ENCODE results near the gene EID3.
"Not testable (repeated sequence)": the region's sequence is repeated elsewhere in the genome, so short reads cannot be mapped to it uniquely, and the experiment has no call there.

Gene EID3

GRCh38 chr12:104328790-104329189 is 25.3 kb downstream of the EID3 start:
- Histone ChIP-seq H3K9me3 (ENCODE audit: control insufficient read depth, insufficient read depth, low read depth, low read length) (no peaks in the 10 kb centered on the region), H3K27ac (ENCODE audit: low read depth, low read length) (no peak overlapping the region), H3K9ac (ENCODE audit: low read length) (no peak overlapping the region), H3K36me3 (ENCODE audit: control insufficient read depth, insufficient read depth, low read length) (peaks cover 80% of the 10 kb centered on the region), H3K4me3 (ENCODE audit: low read depth, low read length) (no peak overlapping the region), H3K27me3 (ENCODE audit: control insufficient read depth, insufficient read depth, low read length) (no peaks in the 10 kb centered on the region), H3K4me1 (ENCODE audit: control insufficient read depth, insufficient read depth, low read length) (no peaks in the 10 kb centered on the region)

- Histone ChIP-seq H3K9ac (ENCODE audit: low read length) (no peak overlapping the region), H3K36me3 (ENCODE audit: control insufficient read depth, insufficient read depth, low read length) (peaks cover 84% of the 10 kb centered on the region), H3K4me1 (ENCODE audit: control insufficient read depth, insufficient read depth, low read length) (no peaks in the 10 kb centered on the region), H3K9me3 (ENCODE audit: control insufficient read depth, insufficient read depth, low read depth, low read length) (no peaks in the 10 kb centered on the region), H3K27me3 (ENCODE audit: control insufficient read depth, insufficient read depth, low read length) (no peaks in the 10 kb centered on the region), H3K4me3 (ENCODE audit: low read depth, low read length) (no peak overlapping the region), H3K27ac (ENCODE audit: low read depth, low read length) (no peak overlapping the region)
Measured at GRCh38 chr12:104329707-104330532, 26.4 kb downstream of the EID3 start.

GRCh38 chr12:104331376-104331775 is 27.8 kb downstream of the EID3 start:
- Histone ChIP-seq H3K27me3 (ENCODE audit: control insufficient read depth, insufficient read depth, low read length) (no peaks in the 10 kb centered on the region), H3K9ac (ENCODE audit: low read length) (no peak overlapping the region), H3K27ac (ENCODE audit: low read depth, low read length) (no peak overlapping the region), H3K36me3 (ENCODE audit: control insufficient read depth, insufficient read depth, low read length) (peaks cover 83% of the 10 kb centered on the region), H3K4me3 (ENCODE audit: low read depth, low read length) (no peak overlapping the region), H3K9me3 (ENCODE audit: control insufficient read depth, insufficient read depth, low read depth, low read length) (no peaks in the 10 kb centered on the region), H3K4me1 (ENCODE audit: control insufficient read depth, insufficient read depth, low read length) (no peaks in the 10 kb centered on the region)

- H3K27ac ChIP-seq (ENCODE audit: low read depth, low read length); H3K4me3 ChIP-seq (ENCODE audit: low read depth, low read length); H3K4me1 ChIP-seq (ENCODE audit: control insufficient read depth, insufficient read depth, low read length); H3K9ac ChIP-seq (ENCODE audit: low read length); H3K27me3 ChIP-seq (ENCODE audit: control insufficient read depth, insufficient read depth, low read length); H3K9me3 ChIP-seq (ENCODE audit: control insufficient read depth, insufficient read depth, low read depth, low read length): not testable (repeated sequence)
- peaks cover 82% of the 10 kb centered on the region for H3K36me3 ChIP-seq (ENCODE audit: control insufficient read depth, insufficient read depth, low read length)
Measured at GRCh38 chr12:104332273-104332672, 28.7 kb downstream of the EID3 start.

- Histone ChIP-seq H3K27me3 (ENCODE audit: control insufficient read depth, insufficient read depth, low read length) (no peaks in the 10 kb centered on the region), H3K9ac (ENCODE audit: low read length) (no peak overlapping the region), H3K4me1 (ENCODE audit: control insufficient read depth, insufficient read depth, low read length) (no peaks in the 10 kb centered on the region), H3K9me3 (ENCODE audit: control insufficient read depth, insufficient read depth, low read depth, low read length) (no peaks in the 10 kb centered on the region), H3K4me3 (ENCODE audit: low read depth, low read length) (no peak overlapping the region), H3K36me3 (ENCODE audit: control insufficient read depth, insufficient read depth, low read length) (peaks cover 79% of the 10 kb centered on the region), H3K27ac (ENCODE audit: low read depth, low read length) (no peak overlapping the region)
Measured at GRCh38 chr12:104333692-104334255, 30.2 kb downstream of the EID3 start.

- H3K36me3 ChIP-seq (ENCODE audit: control insufficient read depth, insufficient read depth, low read length), result peaks cover 78% of the 10 kb centered on the region
- no peaks in the 10 kb centered on the region for H3K4me1 ChIP-seq (ENCODE audit: control insufficient read depth, insufficient read depth, low read length)
- no peaks in the 10 kb centered on the region for H3K27me3 ChIP-seq (ENCODE audit: control insufficient read depth, insufficient read depth, low read length)
- no peak overlapping the region for H3K4me3 ChIP-seq (ENCODE audit: low read depth, low read length)
- H3K27ac ChIP-seq (ENCODE audit: low read depth, low read length), result no peak overlapping the region
- no peaks in the 10 kb centered on the region for H3K9me3 ChIP-seq (ENCODE audit: control insufficient read depth, insufficient read depth, low read depth, low read length)
- no peak overlapping the region for H3K9ac ChIP-seq (ENCODE audit: low read length)
Measured at GRCh38 chr12:104334581-104334980, 31.0 kb downstream of the EID3 start.

- H3K27ac ChIP-seq (ENCODE audit: low read depth, low read length), result no peak overlapping the region
- H3K36me3 ChIP-seq (ENCODE audit: control insufficient read depth, insufficient read depth, low read length), result peaks cover 85% of the 10 kb centered on the region
- no peak overlapping the region for H3K4me3 ChIP-seq (ENCODE audit: low read depth, low read length)
- no peaks in the 10 kb centered on the region for H3K9me3 ChIP-seq (ENCODE audit: control insufficient read depth, insufficient read depth, low read depth, low read length)
- H3K4me1 ChIP-seq (ENCODE audit: control insufficient read depth, insufficient read depth, low read length), result no peaks in the 10 kb centered on the region
- H3K27me3 ChIP-seq (ENCODE audit: control insufficient read depth, insufficient read depth, low read length), result no peaks in the 10 kb centered on the region
- no peak overlapping the region for H3K9ac ChIP-seq (ENCODE audit: low read length)
Measured at GRCh38 chr12:104336115-104336514, 32.6 kb downstream of the EID3 start.

- no peak overlapping the region for H3K27ac ChIP-seq (ENCODE audit: low read depth, low read length)
- H3K36me3 ChIP-seq (ENCODE audit: control insufficient read depth, insufficient read depth, low read length), result peaks cover 86% of the 10 kb centered on the region
Measured at GRCh38 chr12:104337030-104337558, 33.6 kb downstream of the EID3 start.

GRCh38 chr12:104339663-104340062 is 36.1 kb downstream of the EID3 start:
- no peak overlapping the region for H3K27ac ChIP-seq (ENCODE audit: low read depth, low read length)
- H3K9ac ChIP-seq (ENCODE audit: low read length), result no peak overlapping the region
- H3K27me3 ChIP-seq (ENCODE audit: control insufficient read depth, insufficient read depth, low read length), result no peaks in the 10 kb centered on the region
- H3K9me3 ChIP-seq (ENCODE audit: control insufficient read depth, insufficient read depth, low read depth, low read length), result no peaks in the 10 kb centered on the region
- no peak overlapping the region for H3K4me3 ChIP-seq (ENCODE audit: low read depth, low read length)
- H3K36me3 ChIP-seq (ENCODE audit: control insufficient read depth, insufficient read depth, low read length), result peaks cover 82% of the 10 kb centered on the region
- H3K4me1 ChIP-seq (ENCODE audit: control insufficient read depth, insufficient read depth, low read length), result no peaks in the 10 kb centered on the region

More at GRCh38 chr12:104337030-104337558, 33.6 kb downstream of the EID3 start:
- Histone ChIP-seq H3K27me3 (ENCODE audit: control insufficient read depth, insufficient read depth, low read length) (no peaks in the 10 kb centered on the region), H3K4me3 (ENCODE audit: low read depth, low read length) (no peak overlapping the region), H3K4me1 (ENCODE audit: control insufficient read depth, insufficient read depth, low read length) (no peaks in the 10 kb centered on the region), H3K9me3 (ENCODE audit: control insufficient read depth, insufficient read depth, low read depth, low read length) (no peaks in the 10 kb centered on the region), H3K9ac (ENCODE audit: low read length) (no peak overlapping the region)

GRCh38 chr12:104340177-104340576 is 36.6 kb downstream of the EID3 start:
- H3K9ac ChIP-seq (ENCODE audit: low read length), result no peak overlapping the region
- H3K27me3 ChIP-seq (ENCODE audit: control insufficient read depth, insufficient read depth, low read length), result no peaks in the 10 kb centered on the region
- H3K9me3 ChIP-seq (ENCODE audit: control insufficient read depth, insufficient read depth, low read depth, low read length), result no peaks in the 10 kb centered on the region
- no peak overlapping the region for H3K4me3 ChIP-seq (ENCODE audit: low read depth, low read length)
- no peak overlapping the region for H3K27ac ChIP-seq (ENCODE audit: low read depth, low read length)
- H3K4me1 ChIP-seq (ENCODE audit: control insufficient read depth, insufficient read depth, low read length), result no peaks in the 10 kb centered on the region
- H3K36me3 ChIP-seq (ENCODE audit: control insufficient read depth, insufficient read depth, low read length), result peaks cover 82% of the 10 kb centered on the region

- Histone ChIP-seq H3K9ac (ENCODE audit: low read length) (no peak overlapping the region), H3K9me3 (ENCODE audit: control insufficient read depth, insufficient read depth, low read depth, low read length) (no peaks in the 10 kb centered on the region), H3K4me1 (ENCODE audit: control insufficient read depth, insufficient read depth, low read length) (no peaks in the 10 kb centered on the region), H3K4me3 (ENCODE audit: low read depth, low read length) (no peak overlapping the region), H3K27ac (ENCODE audit: low read depth, low read length) (no peak overlapping the region), H3K36me3 (ENCODE audit: control insufficient read depth, insufficient read depth, low read length) (peaks cover 76% of the 10 kb centered on the region), H3K27me3 (ENCODE audit: control insufficient read depth, insufficient read depth, low read length) (no peaks in the 10 kb centered on the region)
Measured at GRCh38 chr12:104340925-104341611, 37.5 kb downstream of the EID3 start.
